ENCODE measurements around the gene ATP5ME. TPM values are rescaled to one million over a fixed set of nuclear protein-coding genes. Genes with fewer than 3 reads are reported as not detected.
A peak's percentile ranks its signal among the peaks of the same experiment; 100 is the strongest.

The ATP5ME gene
- total and polyA plus RNA-seq, 2 of the 13 experiments (the other 11 are each of a cell fraction or from before 2014, with no cell fraction given), result 305 to 753 TPM

DNA sequence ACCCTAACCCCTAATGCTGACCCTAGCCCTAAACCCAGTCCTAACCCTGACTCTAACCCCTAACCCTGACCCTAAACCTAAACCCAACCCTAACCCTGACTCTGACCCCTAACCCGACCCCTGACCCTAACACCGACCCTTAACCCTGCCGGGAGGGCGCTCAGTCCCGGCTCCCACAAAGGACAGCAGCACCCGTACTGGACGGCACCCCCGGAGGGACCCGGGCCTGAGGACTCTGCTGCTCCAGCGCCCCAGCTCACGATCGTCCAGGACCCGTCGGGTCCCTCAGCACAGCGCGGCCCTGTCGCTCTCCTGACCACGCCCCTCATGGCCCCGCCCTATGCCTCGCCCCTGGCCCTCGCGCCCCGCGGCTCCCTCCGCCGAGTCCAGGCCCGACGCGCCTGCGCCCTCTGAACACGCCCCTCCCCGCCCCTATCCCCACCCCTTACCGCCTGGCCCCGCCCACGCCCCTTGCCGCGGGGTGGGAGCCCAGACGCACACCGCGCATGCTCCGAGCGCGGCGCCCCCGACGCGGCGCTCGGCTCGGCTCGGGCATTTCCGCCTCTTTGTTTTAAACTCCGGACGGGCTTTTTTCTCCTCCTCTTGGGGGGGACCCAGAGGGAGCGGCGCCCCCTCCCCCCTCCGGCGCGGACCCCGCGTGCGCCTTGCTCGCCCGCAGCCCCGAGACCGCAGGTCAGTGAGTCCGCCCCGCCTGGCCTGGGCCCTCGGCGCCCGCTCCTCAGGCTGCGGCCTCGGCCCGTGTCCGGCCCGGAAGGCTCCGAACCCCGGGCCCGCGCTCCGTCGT is 31.4 kb upstream of the ATP5ME start, which contains the start of gene PCGF3 (continued):
- peak; percentile 73 for TF ChIP-seq NR2C2 (CRISPR knock-in tag; IDR thresholded peaks at IDR 0.05; ENCODE audit: borderline replicate concordance)
- no peak for TF ChIP-seq STAG1 (CRISPR knock-in tag; IDR thresholded peaks at IDR 0.05)
- TF ChIP-seq NCOA5 (CRISPR knock-in tag; IDR thresholded peaks at IDR 0.05), result no peak
- TF ChIP-seq ZNF878 (CRISPR knock-in tag; IDR thresholded peaks at IDR 0.05), result no peak
- no peak for TF ChIP-seq ELF1 (CRISPR knock-in tag; IDR thresholded peaks at IDR 0.05)
- peak; percentile 49; the same call in 1 of the 2 replicates for TF ChIP-seq MTF2 (CRISPR knock-in tag; IDR thresholded peaks at IDR 0.05; ENCODE audit: borderline replicate concordance)
- TF ChIP-seq, protein P1, sequence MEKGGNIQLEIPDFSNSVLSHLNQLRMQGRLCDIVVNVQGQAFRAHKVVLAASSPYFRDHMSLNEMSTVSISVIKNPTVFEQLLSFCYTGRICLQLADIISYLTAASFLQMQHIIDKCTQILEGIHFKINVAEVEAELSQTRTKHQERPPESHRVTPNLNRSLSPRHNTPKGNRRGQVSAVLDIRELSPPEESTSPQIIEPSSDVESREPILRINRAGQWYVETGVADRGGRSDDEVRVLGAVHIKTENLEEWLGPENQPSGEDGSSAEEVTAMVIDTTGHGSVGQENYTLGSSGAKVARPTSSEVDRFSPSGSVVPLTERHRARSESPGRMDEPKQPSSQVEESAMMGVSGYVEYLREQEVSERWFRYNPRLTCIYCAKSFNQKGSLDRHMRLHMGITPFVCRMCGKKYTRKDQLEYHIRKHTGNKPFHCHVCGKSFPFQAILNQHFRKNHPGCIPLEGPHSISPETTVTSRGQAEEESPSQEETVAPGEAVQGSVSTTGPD (CRISPR knock-in tag; IDR thresholded peaks at IDR 0.05), result no peak
- TF ChIP-seq, protein P2, sequence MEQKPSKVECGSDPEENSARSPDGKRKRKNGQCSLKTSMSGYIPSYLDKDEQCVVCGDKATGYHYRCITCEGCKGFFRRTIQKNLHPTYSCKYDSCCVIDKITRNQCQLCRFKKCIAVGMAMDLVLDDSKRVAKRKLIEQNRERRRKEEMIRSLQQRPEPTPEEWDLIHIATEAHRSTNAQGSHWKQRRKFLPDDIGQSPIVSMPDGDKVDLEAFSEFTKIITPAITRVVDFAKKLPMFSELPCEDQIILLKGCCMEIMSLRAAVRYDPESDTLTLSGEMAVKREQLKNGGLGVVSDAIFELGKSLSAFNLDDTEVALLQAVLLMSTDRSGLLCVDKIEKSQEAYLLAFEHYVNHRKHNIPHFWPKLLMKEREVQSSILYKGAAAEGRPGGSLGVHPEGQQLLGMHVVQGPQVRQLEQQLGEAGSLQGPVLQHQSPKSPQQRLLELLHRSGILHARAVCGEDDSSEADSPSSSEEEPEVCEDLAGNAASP (CRISPR knock-in tag; IDR thresholded peaks at IDR 0.05; ENCODE audit: borderline replicate concordance), result no peak
- TF ChIP-seq, protein P3, sequence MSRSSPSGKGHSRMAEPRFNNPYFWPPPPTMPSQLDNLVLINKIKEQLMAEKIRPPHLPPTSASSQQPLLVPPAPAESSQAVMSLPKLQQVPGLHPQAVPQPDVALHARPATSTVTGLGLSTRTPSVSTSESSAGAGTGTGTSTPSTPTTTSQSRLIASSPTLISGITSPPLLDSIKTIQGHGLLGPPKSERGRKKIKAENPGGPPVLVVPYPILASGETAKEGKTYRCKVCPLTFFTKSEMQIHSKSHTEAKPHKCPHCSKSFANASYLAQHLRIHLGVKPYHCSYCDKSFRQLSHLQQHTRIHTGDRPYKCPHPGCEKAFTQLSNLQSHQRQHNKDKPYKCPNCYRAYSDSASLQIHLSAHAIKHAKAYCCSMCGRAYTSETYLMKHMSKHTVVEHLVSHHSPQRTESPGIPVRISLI (CRISPR knock-in tag; IDR thresholded peaks at IDR 0.05; ENCODE audit: borderline replicate concordance), result no peak
- TF ChIP-seq ARNT2 (CRISPR knock-in tag; IDR thresholded peaks at IDR 0.05; ENCODE audit: low read depth), result no peak
- TF ChIP-seq, protein P4, sequence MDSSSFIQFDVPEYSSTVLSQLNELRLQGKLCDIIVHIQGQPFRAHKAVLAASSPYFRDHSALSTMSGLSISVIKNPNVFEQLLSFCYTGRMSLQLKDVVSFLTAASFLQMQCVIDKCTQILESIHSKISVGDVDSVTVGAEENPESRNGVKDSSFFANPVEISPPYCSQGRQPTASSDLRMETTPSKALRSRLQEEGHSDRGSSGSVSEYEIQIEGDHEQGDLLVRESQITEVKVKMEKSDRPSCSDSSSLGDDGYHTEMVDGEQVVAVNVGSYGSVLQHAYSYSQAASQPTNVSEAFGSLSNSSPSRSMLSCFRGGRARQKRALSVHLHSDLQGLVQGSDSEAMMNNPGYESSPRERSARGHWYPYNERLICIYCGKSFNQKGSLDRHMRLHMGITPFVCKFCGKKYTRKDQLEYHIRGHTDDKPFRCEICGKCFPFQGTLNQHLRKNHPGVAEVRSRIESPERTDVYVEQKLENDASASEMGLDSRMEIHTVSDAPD (CRISPR knock-in tag; IDR thresholded peaks at IDR 0.05), result no peak
- TF ChIP-seq BRD4 (CRISPR knock-in tag; IDR thresholded peaks at IDR 0.05), result peak; percentile 31; the same call in 1 of the 2 replicates
- TF ChIP-seq, protein P5, sequence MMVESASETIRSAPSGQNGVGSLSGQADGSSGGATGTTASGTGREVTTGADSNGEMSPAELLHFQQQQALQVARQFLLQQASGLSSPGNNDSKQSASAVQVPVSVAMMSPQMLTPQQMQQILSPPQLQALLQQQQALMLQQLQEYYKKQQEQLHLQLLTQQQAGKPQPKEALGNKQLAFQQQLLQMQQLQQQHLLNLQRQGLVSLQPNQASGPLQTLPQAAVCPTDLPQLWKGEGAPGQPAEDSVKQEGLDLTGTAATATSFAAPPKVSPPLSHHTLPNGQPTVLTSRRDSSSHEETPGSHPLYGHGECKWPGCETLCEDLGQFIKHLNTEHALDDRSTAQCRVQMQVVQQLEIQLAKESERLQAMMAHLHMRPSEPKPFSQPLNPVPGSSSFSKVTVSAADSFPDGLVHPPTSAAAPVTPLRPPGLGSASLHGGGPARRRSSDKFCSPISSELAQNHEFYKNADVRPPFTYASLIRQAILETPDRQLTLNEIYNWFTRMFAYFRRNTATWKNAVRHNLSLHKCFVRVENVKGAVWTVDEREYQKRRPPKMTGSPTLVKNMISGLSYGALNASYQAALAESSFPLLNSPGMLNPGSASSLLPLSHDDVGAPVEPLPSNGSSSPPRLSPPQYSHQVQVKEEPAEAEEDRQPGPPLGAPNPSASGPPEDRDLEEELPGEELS (CRISPR knock-in tag; IDR thresholded peaks at IDR 0.05), result no peak
- TF ChIP-seq, protein P6, sequence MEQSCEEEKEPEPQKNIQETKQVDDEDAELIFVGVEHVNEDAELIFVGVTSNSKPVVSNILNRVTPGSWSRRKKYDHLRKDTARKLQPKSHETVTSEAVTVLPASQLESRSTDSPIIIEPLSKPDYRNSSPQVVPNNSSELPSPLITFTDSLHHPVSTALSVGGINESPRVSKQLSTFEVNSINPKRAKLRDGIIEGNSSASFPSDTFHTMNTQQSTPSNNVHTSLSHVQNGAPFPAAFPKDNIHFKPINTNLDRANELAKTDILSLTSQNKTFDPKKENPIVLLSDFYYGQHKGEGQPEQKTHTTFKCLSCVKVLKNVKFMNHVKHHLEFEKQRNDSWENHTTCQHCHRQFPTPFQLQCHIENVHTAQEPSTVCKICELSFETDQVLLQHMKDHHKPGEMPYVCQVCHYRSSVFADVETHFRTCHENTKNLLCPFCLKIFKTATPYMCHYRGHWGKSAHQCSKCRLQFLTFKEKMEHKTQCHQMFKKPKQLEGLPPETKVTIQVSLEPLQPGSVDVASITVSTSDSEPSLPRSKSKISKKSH (CRISPR knock-in tag; IDR thresholded peaks at IDR 0.05; ENCODE audit: borderline replicate concordance), result no peak
- no peak; the same call in 1 of the 2 replicates for TF ChIP-seq TBX2 (CRISPR knock-in tag; IDR thresholded peaks at IDR 0.05; ENCODE audit: borderline replicate concordance)
- no peak for TF ChIP-seq RFXANK (CRISPR knock-in tag; IDR thresholded peaks at IDR 0.05)
- TF ChIP-seq SMAD9 (CRISPR knock-in tag; IDR thresholded peaks at IDR 0.05), result no peak
- TF ChIP-seq KAT2B (IDR thresholded peaks at IDR 0.05; ENCODE audit: borderline replicate concordance, low read depth, low read length), result no peak
- no peak for TF ChIP-seq GTF3A (CRISPR knock-in tag; conservative IDR thresholded peaks at IDR 0.05)
- 0 out of 2 replicates have a peak, but pooled peaks have one; percentile 31 for TF ChIP-seq ZNF205 (CRISPR knock-in tag; IDR thresholded peaks at IDR 0.05)
- TF ChIP-seq MATR3 (CRISPR knock-in tag; IDR thresholded peaks at IDR 0.05), result no peak

Measured in HepG2 (cell line).